Measurements from ENCODE around the gene FLT4. TPM values are rescaled to one million over a fixed set of nuclear protein-coding genes. Genes with fewer than 3 reads are reported as not detected.

FLT4 gene
- total and polyA plus RNA-seq, 2 of the 13 experiments (the other 11 are each of a cell fraction or from before 2014, with no cell fraction given): not detected

DNA sequence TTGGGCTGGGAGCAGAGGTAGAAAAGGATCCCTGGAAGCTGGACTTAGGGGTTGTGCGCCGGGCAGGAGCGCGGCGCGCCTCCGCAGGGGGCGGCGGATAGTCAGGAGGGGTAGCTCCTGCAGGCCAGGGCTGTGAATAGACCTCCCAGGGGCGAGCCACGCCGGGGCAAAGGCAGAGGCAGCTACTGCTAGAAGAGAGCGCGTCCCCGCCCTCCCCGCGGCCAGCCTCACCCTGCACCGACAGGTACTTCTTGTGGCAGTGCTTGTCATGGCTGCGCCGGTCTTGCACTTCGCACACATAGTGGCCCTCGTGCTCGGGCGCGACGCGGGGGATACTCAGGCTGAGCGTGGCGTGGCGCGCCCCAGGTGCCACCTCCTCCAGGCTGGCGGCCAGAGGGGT lies 28.1 kb downstream of the FLT4 start:
- 74% methylated on average over 24 of the region's 32 CpGs for WGBS (ENCODE audit: low lambda C conversion rate)
- DNase-seq (ENCODE audit: low spot score): no peak
- no peak overlapping the region for H3K27ac ChIP-seq (ENCODE audit: extremely low read length, insufficient read depth, low read length)
- no peak overlapping the region for H3K4me3 ChIP-seq (replicated peaks in 1 of 3; ENCODE audit: insufficient read depth in 1 of 3, low read depth in 2 of 3, low read length in 3 of 3)
- ChIA-PET POLR2A (no interaction called here), CTCF (ENCODE audit: low intra/inter-chr PET ratio, low total read pairs) (no interaction called here)
- H3K79me2 ChIP-seq (ENCODE audit: insufficient read depth, low read length): no peaks in the 10 kb centered on the region
- FAIRE-seq: no peak
- no peak overlapping the region for H2AFZ ChIP-seq (ENCODE audit: low read length)
- no peaks in the 10 kb centered on the region for H3K9me3 ChIP-seq (ENCODE audit: low read length)
- H3K4me1 ChIP-seq (ENCODE audit: insufficient read depth, low read length): no peaks in the 10 kb centered on the region
- intact Hi-C loops (cut with micrococcal nuclease; ENCODE audit: unreplicated experiment): no loop called here
- in situ Hi-C loops (cut with HindIII; ENCODE audit: extremely low pct_ligation_motif_present, low pct_unique_long_range_greater_than_20kb): no loop called here
- no peak overlapping the region for H3K4me2 ChIP-seq (ENCODE audit: low read depth, low read length)
- peaks cover 14 to 52% of the 10 kb centered on the region in 2 experiments; a peak in 4 of 5 replicates for H3K27me3 ChIP-seq (ENCODE audit: control insufficient read depth in 1 of 2, insufficient read depth in 2 of 2, low read length in 2 of 2)
- H4K20me1 ChIP-seq (ENCODE audit: insufficient read depth, low read length): no peaks in the 10 kb centered on the region
- no TSS peak for BruUV-seq (replicated peaks)
- no peak for ATAC-seq
- H3K36me3 ChIP-seq (replicated peaks in 1 of 2; ENCODE audit: control insufficient read depth in 1 of 2, insufficient read depth in 2 of 2, low read length in 2 of 2): no peaks in the 10 kb centered on the region
- no peak overlapping the region for H3K9ac ChIP-seq (ENCODE audit: insufficient read depth, low read depth, low read length)
- TF ChIP-seq ADNP (CRISPR knock-in tag; IDR thresholded peaks at IDR 0.05): no peak
- TF ChIP-seq, protein P1, sequence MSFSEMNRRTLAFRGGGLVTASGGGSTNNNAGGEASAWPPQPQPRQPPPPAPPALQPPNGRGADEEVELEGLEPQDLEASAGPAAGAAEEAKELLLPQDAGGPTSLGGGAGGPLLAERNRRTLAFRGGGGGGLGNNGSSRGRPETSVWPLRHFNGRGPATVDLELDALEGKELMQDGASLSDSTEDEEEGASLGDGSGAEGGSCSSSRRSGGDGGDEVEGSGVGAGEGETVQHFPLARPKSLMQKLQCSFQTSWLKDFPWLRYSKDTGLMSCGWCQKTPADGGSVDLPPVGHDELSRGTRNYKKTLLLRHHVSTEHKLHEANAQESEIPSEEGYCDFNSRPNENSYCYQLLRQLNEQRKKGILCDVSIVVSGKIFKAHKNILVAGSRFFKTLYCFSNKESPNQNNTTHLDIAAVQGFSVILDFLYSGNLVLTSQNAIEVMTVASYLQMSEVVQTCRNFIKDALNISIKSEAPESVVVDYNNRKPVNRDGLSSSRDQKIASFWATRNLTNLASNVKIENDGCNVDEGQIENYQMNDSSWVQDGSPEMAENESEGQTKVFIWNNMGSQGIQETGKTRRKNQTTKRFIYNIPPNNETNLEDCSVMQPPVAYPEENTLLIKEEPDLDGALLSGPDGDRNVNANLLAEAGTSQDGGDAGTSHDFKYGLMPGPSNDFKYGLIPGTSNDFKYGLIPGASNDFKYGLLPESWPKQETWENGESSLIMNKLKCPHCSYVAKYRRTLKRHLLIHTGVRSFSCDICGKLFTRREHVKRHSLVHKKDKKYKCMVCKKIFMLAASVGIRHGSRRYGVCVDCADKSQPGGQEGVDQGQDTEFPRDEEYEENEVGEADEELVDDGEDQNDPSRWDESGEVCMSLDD (CRISPR knock-in tag; IDR thresholded peaks at IDR 0.05; ENCODE audit: borderline replicate concordance): no peak
- TF ChIP-seq MEIS2 (CRISPR knock-in tag; IDR thresholded peaks at IDR 0.05): no peak
- TF ChIP-seq ZNF205 (CRISPR knock-in tag; IDR thresholded peaks at IDR 0.05): no peak
- TF ChIP-seq, protein P2, sequence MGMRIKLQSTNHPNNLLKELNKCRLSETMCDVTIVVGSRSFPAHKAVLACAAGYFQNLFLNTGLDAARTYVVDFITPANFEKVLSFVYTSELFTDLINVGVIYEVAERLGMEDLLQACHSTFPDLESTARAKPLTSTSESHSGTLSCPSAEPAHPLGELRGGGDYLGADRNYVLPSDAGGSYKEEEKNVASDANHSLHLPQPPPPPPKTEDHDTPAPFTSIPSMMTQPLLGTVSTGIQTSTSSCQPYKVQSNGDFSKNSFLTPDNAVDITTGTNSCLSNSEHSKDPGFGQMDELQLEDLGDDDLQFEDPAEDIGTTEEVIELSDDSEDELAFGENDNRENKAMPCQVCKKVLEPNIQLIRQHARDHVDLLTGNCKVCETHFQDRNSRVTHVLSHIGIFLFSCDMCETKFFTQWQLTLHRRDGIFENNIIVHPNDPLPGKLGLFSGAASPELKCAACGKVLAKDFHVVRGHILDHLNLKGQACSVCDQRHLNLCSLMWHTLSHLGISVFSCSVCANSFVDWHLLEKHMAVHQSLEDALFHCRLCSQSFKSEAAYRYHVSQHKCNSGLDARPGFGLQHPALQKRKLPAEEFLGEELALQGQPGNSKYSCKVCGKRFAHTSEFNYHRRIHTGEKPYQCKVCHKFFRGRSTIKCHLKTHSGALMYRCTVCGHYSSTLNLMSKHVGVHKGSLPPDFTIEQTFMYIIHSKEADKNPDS (CRISPR knock-in tag; IDR thresholded peaks at IDR 0.05): no peak
- no peak for TF ChIP-seq ZSCAN20 (CRISPR knock-in tag; IDR thresholded peaks at IDR 0.05; ENCODE audit: borderline replicate concordance)
- TF ChIP-seq ZNF788 (CRISPR knock-in tag; IDR thresholded peaks at IDR 0.05; ENCODE audit: borderline replicate concordance): no peak
- TF ChIP-seq, protein P3, sequence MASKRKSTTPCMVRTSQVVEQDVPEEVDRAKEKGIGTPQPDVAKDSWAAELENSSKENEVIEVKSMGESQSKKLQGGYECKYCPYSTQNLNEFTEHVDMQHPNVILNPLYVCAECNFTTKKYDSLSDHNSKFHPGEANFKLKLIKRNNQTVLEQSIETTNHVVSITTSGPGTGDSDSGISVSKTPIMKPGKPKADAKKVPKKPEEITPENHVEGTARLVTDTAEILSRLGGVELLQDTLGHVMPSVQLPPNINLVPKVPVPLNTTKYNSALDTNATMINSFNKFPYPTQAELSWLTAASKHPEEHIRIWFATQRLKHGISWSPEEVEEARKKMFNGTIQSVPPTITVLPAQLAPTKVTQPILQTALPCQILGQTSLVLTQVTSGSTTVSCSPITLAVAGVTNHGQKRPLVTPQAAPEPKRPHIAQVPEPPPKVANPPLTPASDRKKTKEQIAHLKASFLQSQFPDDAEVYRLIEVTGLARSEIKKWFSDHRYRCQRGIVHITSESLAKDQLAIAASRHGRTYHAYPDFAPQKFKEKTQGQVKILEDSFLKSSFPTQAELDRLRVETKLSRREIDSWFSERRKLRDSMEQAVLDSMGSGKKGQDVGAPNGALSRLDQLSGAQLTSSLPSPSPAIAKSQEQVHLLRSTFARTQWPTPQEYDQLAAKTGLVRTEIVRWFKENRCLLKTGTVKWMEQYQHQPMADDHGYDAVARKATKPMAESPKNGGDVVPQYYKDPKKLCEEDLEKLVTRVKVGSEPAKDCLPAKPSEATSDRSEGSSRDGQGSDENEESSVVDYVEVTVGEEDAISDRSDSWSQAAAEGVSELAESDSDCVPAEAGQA (IDR thresholded peaks at IDR 0.05; ENCODE audit: low read depth): no peak
- TF ChIP-seq, protein P3 (CRISPR knock-in tag; IDR thresholded peaks at IDR 0.05; ENCODE audit: borderline replicate concordance): no peak
- no peak for TF ChIP-seq HOXA9 (CRISPR knock-in tag; IDR thresholded peaks at IDR 0.05; ENCODE audit: borderline replicate concordance)
- no peak for TF ChIP-seq HNRNPH1 (optimal IDR thresholded peaks at IDR 0.05; ENCODE audit: low read depth, low read length)
- TF ChIP-seq ZNF337 (CRISPR knock-in tag; IDR thresholded peaks at IDR 0.05; ENCODE audit: borderline replicate concordance, low read depth): no peak
- TF ChIP-seq NCOA1 (CRISPR knock-in tag; IDR thresholded peaks at IDR 0.05): no peak
- TF ChIP-seq HNF4A (CRISPR knock-in tag; IDR thresholded peaks at IDR 0.05): no peak
- TF ChIP-seq ZNF747 (CRISPR knock-in tag; IDR thresholded peaks at IDR 0.05; ENCODE audit: borderline replicate concordance): no peak
